GM04503 (cell line): ENCODE data around the gene TAF8.
"Not testable (repeated sequence)": the region's sequence is repeated elsewhere in the genome, so short reads cannot be mapped to it uniquely, and the experiment has no call there.

ENCODE experiments used
- DNase-seq: peaks from one replicate; pipeline ENCODE4 v3.0.0-alpha.2; 2012; ENCODE audit warnings: low read depth

The TAF8 gene

DNA sequence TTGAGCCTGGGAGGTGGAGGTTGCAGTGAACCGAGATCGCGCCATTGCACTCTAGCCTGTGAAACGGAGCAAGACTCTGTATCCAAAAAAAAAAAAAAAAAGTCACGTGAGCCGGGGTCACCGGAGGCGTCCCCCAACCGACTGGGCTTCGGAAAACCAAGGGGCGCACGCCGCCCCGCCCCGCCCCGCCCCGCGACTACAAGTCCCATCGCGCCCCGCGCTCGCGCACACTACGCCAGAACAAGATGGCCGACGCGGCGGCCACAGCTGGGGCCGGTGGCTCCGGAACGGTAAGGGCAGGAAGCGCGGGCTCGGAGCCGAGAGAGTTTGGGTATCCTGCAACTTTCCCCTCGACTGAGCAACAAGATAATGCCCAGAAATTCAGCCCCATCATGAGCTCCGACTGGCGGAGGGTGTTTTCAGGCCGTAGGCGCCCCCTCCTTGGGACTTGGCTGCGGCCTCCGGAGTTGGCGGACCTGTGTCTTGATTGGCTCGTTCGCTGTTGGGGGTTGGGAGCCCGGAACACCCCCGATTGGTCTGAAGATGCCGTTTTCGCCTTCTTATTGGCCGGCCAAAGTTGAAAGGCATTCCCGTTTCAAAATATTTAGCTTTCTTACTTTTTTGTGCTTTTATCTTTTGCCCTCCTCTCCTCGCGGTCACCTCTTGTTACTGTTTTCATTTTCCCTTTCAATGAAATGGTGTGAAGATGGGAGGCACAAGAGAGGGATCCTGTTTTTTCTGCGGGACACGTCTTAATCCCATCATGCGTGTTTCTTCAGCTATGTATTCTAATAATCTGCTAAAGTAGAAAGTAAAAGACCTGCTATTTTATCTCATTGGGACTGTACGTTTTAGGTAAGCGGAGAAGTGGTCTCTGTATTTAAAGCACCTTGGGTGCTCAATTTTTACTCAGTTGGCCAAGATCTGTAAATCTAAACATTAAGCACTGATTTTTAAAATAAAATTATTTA is at the start of gene TAF8:
Gene TAF8 (plus strand): TSS at position 228 of the 971 bp plus-strand sequence. CDS start 18 bp downstream, at position 246.
- DNase-seq = peak; percentile 68

- no peak for DNase-seq
Measured at GRCh38 chr6:42001506-42001905, 48.8 kb upstream of the TAF8 start.

DNA sequence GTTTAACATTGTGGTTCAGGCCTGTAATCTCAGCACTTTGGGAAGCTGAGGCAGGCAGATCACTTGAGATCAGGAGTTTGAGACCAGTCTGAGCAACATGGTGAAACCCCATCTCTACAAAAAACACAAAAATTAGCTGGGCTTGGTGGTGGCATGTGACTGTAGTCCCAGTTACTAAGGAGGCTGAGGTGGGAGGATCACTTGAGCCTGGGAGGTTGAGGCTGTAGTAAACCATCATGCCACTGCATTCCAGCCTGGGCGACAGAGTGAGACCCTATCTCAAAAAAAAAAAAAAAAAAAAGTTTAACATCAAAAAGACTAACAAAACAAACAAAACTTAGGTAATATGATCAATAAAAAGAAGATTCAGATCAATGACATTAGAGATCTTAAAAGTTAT is 46.7 kb upstream of the TAF8 start:
- not testable (repeated sequence) for DNase-seq

DNA sequence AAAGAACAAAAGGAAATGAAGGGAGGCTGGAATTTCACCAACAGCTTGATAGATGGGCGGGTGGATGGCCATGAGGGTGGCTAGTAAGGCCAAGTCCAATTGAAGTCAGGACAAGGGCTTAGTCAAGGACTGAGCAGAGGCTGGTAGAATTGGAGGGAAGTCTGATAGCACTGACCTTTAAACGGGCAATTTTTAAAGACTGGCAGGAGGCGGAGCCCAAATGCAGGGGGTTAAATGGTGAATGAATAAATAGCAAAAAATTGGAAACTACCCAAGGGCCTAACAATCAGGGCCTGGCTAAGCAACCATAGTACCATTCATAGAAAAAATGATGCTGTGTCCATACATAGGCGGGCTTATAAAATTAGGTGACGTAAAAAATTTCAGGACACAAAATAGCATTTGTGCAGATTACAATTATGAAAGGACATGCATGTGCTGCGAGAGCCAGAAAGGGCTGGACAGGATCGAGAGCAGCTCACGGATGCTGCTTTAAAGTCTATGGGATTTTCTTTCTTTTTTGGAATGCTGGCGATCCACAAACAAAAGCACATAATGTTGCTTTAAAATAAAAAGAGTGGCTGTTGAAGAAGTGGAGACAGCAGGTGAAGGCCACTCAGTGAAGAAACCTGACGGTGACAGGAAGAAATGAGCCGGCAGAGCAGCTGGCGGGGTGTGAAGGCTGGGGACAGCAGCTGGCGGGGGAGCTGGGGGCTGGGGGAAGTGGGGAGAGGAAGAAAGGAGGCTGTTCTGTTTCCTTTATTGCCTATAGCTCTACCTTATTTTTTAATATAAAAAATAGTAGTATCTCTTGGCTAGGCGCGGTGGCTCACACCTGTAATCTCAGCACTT is 42.8 kb upstream of the TAF8 start:
- DNase-seq = no peak

GRCh38 chr6:42008138-42008528 is 42.2 kb upstream of the TAF8 start:
- DNase-seq = not testable (repeated sequence)

GRCh38 chr6:42009844-42010184 is 40.5 kb upstream of the TAF8 start:
- DNase-seq = no peak

DNA sequence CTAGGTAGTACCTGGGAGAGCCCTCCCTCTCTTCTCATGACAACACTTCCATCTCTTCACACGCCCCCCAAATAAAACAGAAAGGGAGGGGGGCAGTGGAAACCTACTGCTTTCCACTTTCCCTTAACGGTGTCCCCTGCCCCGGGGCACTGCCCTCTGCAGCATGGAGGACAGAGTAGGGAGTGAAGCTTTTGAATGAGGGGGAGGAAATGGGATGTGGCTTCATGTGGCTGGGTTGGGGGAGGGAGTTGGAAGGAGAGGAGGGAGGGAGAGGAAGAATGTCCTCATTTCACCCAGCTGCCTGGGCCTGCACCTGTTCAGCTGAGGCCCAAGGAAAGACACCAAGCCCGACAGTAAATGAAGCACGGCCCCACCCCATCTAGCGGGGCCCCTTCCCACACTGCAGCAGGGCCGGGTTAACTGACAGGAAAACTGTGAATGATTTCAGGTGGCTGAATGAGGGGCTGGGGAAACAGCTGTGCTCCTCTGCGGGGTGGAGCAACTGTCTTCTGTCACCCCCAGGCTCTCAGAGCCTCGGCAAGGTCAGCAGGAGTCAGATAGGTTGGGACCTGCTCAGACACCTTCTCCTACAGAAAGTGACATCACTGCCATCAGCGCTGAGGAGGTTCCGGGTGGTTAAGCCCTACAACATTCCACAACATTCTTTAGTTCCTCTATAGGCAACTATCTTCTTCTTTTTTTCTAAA is 40.0 kb upstream of the TAF8 start:
- no peak for DNase-seq

GRCh38 chr6:42010909-42011308 is 39.4 kb upstream of the TAF8 start:
- no peak for DNase-seq

DNA sequence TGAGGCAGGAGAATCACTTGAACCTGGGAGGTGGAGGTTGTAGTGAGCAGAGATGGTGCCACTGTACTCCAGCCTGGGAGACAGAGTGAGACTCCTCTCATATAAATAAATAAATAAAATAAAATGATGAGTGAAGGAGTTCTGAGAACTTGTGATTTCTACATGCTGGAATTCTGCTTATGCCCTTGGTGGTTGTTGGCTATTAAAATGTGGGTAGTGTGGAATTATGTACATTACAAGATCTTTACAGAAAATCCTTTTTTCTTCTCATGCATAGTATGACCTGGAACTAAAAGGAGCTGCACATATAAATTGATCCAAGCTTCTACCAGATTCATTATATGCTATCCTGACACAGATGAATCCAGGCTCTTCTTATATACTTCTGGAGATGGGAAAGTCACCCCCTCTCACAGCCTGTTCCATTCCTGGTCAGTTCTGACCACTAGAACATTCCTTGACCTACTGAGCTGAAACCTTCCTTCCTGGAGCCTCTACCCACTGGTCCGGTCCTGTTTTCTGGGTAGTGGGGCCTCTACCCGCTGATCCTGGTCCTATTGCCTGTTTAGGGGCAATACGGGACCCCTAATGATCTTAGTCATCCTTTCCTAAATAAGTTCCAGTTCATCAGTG is 37.7 kb upstream of the TAF8 start:
- no peak for DNase-seq

GRCh38 chr6:42013134-42013516 is 37.2 kb upstream of the TAF8 start:
- DNase-seq = no peak

- DNase-seq = peak; percentile 41
Measured at GRCh38 chr6:42017021-42017643, 33.2 kb upstream of the TAF8 start.

DNA sequence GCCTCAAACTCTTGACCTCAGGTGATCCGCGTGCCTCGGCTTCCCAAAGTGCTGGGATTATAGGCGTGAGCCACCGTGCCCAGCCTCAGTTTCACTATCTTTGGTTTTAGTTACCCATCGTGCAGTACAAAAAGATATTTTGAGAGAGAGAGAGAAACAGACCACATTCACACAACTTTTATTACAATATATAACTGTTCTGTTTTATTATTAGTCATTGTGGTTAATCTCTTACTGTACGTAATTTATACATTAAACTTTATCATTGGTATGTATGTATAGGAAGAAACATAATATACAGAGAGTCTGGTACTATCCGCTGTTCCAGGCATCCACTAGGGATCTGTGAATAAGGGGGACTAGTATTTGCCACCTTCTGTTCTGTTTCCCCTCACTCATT is 29.4 kb upstream of the TAF8 start:
- DNase-seq = no peak

- DNase-seq = no peak
Measured at GRCh38 chr6:42021847-42022754, 28.2 kb upstream of the TAF8 start.

DNA sequence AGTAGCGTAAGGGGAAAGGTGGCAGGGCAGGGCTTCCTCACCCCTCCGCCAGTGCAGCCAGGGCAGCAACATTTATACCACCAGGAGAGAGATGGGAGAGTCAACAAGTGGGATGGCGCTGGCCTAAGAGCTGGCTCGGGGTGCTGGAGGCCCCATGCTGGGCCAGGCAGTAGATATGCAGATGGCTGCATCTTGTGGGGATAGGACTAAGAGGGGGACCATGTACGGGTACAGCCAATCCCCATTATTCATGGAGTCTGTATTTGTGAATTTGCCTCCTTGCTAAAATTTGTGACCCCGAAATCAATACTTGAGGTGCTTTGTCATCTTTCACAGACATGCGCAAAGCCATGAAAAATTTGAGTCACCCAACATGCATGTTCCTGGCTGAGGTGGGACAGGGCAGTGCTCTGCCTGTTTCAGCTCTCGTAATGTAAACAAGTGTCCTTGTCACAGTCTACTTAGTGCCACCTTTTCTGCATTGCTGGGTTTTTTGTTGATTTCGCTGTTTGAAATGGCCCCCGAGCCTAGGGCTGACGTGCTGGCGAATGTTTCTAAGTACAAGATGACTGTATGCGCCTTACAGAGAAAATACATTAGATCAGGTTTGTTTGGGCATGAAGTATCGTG is 27.5 kb upstream of the TAF8 start:
- no peak for DNase-seq

DNA sequence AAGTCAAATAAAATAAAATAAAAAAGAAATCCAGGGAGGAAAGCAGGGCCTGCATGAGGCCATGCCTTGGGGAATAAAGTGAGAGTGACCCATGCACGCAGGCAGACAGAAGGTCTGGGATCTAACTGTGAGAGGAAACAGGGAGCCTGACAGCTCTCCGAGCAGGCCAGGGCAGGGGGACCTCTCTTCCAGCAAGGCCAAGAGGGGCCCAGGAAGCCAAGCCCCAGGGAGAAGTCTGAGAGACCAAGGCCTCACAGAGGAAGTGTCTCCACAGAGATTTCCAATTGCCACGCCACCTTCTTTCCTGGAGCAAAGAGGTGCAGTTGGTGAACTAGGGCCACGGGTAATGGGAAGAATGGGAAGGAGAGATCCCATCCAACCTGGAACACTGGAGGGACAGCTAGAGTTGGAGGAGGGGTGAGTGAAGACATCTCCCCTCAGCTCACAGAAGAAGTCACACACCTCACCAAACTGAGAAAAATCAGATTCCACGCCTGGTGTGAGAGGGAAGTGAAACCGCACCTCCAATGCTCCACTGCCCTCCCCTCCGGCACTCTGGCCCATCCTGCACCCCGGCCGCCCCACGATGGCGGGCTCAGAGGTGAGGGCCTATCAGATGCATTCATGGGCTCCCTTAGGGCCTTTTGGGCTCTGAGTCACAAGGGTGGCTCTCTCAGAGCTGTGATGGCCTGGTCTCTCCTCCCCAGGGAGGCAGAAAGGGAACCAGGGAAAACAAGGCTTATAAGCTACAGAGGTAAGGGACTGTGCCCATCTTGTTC is 25.1 kb upstream of the TAF8 start:
- DNase-seq = no peak

DNA sequence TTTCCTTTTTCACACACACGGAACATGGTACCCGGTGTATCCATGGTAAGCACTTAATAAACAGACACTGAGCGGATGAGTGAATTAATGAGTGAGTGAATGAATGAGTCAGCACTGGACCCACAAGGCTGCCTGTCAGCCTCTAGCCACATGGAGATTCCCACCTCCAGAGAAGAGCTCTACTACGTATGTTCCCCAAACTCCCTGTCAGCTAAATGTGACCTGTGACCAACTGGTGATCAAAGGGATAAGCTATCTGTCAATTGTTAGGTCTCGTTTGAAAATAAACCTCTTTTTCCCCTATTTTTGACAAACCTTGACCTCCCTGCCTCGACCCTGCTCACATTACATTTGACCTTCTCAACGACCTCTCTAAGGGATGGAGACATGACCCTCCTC is 24.5 kb upstream of the TAF8 start:
- no peak for DNase-seq

DNA sequence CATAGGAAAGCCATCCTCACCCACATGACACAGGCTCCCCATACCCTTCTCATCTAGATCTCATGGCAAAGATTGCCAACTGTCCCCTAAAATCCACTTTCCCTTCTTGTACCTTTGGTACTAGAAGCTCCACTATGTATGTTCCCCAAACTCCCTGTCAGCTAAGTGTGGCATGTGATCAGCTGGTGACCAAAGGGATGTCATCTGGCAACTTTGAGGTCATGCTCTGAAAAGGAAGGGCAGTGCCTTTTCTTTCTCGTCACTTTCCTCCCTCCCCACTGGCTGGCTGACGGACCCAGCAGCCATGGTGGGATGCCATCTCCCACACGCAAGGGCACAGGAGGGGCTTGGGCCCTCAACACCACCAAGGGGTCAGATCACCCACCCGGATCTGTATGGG is 23.8 kb upstream of the TAF8 start:
- DNase-seq = no peak

DNA sequence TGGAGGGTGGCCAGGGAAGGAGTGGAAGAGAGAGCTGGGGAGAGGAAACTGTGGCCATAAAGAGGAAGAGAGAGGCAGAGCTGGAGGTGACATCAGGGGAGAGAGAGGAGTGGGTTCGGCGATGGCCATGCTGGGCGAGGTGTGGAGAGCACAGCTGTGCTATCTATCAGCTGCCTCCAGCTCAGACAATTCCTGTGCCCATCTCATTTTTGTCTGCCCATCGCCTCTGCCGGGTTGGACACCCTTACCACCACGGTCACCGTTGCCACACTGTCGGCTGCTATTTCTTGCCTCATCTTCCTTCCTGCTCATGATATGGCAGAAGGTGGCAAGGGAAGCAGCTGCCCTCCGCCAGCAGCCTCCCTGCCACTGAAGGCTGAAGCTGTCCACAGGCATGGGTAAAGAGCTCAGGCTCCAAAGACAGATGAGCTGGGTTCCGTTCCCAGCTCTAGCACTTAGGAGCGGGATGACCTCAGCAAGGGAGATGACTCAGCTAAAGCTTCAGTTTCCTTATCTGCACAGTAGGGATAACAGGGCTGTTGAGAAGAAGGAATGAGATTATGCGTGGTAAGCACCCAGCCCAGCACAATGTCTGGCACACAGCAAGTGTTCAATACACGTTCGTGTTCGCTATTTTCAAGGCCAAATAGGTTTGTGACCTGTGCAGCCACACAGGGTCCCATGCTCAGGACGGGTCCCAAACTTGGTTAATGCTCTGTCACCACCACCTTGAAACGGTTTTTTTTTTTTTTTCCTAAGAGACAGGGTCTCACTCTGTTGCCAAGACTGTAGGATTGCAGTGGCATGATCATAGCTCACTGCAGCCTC is 21.9 kb upstream of the TAF8 start:
- no peak for DNase-seq
